Thoracic aorta (tissue), 2 donors: ENCODE results near the gene ERN1. TPM values are rescaled to one million over a fixed set of nuclear protein-coding genes. Genes with fewer than 3 reads are reported as not detected.
"Not testable (repeated sequence)": the region's sequence is repeated elsewhere in the genome, so short reads cannot be mapped to it uniquely, and the experiment has no call there.

ENCODE experiments used
- ATAC-seq: fragments of 150-250 bp; one replicate; pipeline ENCODE4 v1.8.0; 2017; ENCODE audit warnings: low read depth; ENCODE audit not compliant: insufficient number of reproducible peaks, low FRiP score
- DNase-seq: peaks from one replicate; pipeline ENCODE4 v3.0.0-alpha.2; 2020; ENCODE audit warnings: low spot score
- H3K27ac ChIP-seq, 2 donors: fragments of 200-600 bp; sonication (generic); 1 replicate in 1 of 2; 2 replicates in 1 of 2; pipeline ENCODE4 v1.5.1; 2016; ENCODE audit warnings: mild to moderate bottlenecking in 2 of 2, moderate library complexity in 2 of 2
- H3K27me3 ChIP-seq: fragments of 200-600 bp; sonication (generic); replicated peaks from 2 replicates; pipeline ENCODE4 v1.6.0; 2016; ENCODE audit warnings: mild to moderate bottlenecking; ENCODE audit not compliant: insufficient read depth
- H3K36me3 ChIP-seq: fragments of 200-600 bp; sonication (generic); one replicate; pipeline ENCODE4 v1.5.1; 2016
- H3K4me1 ChIP-seq, 2 donors: fragments of 200-600 bp; sonication (generic); 1 replicate in 1 of 2; 2 replicates in 1 of 2; pipeline versions ENCODE4 v1.5.1 to v1.6.0; 2016; ENCODE audit warnings: low read depth in 2 of 2, mild to moderate bottlenecking in 1 of 2; ENCODE audit not compliant: control insufficient read depth in 1 of 2
- H3K4me3 ChIP-seq: fragments of 200-600 bp; sonication (generic); 2 replicates; pipeline ENCODE4 v1.5.1; 2016; ENCODE audit warnings: mild to moderate bottlenecking
- H3K9me3 ChIP-seq: fragments of 200-600 bp; sonication (generic); 2 replicates; pipeline ENCODE4 v1.5.1; 2016
- total RNA-seq, 2 donors: library from RNA; depleted of rRNA; stranded (reverse); fragments of >200 nt; gene quantifications; one replicate each; pipeline versions ENCODE4 v1.1.0 to v1.2.3, GENCODE V29; 2016
- TF ChIP-seq, protein P1 (sequence below): fragments of 200-600 bp; sonication (generic); IDR thresholded peaks from one replicate; pipeline ENCODE4 v1.5.1; 2019; ENCODE audit warnings: antibody characterized with exemption

ERN1 gene
- total RNA-seq: 10 to 100 TPM; 13.0 to 22.7 TPM

DNA sequence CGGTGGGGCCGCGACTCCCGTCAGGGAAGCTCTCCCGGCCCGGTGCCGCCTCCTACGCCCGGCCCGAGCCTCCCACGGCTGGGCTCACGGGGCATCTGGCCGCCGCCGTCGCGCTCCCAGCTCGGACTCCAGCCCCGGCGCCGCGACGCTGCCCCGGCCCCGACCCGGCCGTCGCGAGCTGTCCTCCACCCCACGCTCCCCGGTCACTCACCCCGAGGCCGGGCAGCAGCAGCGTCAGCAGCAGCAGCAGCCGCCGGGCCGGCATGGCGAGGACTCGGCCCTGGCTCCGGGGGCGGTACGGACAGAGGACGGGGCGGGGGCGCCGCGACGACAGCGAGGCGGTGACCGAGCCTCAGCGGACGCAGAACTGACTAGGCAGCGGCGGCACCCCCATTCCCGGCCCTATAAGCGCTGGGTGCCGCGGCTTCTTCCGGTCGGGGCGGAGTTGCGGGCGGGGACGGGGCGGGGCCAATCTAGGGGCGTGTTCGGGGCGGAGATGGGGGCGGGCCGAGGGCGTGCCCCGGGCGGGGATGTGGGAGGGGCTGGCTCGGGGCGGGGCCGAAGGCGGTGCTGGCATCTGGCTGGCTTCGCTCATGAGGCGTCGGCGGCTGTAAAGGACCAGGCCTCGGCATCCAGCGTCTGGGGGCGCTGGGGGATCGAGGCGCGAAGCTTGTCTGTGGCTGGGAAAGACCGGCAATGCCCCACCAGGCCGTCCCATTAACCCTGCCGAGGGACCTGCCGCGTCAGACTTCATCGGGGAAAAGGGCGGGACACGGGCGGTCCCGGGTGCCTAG, at the start of gene ERN1:
TSS of gene ERN1 (minus strand) at position 380 of the 794 bp plus-strand sequence. CDS start at position 265, 115 bp downstream.
- H3K27me3 ChIP-seq: no peaks in the 10 kb centered on the region

DNA sequence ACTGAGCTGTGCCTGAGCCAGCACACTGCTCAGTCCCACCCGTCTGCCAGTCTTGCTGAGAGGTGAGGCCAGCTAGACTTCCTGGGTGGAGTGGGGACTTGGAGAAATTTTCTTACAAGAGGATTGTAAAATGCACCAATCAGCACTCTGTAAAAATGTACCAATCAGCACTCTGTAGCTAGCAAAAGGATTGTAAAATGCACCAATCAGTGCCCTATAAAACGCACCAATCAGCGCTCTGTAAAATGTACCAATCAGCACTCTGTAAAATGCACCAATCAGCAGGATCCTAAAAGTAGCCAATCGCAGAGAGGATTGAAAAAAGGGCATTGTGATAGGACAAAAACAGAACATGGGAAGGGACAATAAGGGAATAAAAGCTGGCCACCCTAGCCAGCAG, 49.1 kb upstream of the ERN1 start:
- not testable (repeated sequence) for H3K36me3 ChIP-seq, H3K27ac ChIP-seq, DNase-seq, ATAC-seq, H3K27me3 ChIP-seq, H3K4me3 ChIP-seq, H3K9me3 ChIP-seq
- peaks cover 48 to 65% of the 10 kb centered on the region in 2 donors for H3K4me1 ChIP-seq

More for the DNA sequence above, at the start of gene ERN1:
- DNase-seq: peak; percentile 80
- H3K4me1 ChIP-seq: peaks cover 11 to 38% of the 10 kb centered on the region in 2 donors
- H3K36me3 ChIP-seq: no peaks in the 10 kb centered on the region
- peak within 1 kb of the TSS; percentile 92 for H3K4me3 ChIP-seq
- TF ChIP-seq, protein P1, sequence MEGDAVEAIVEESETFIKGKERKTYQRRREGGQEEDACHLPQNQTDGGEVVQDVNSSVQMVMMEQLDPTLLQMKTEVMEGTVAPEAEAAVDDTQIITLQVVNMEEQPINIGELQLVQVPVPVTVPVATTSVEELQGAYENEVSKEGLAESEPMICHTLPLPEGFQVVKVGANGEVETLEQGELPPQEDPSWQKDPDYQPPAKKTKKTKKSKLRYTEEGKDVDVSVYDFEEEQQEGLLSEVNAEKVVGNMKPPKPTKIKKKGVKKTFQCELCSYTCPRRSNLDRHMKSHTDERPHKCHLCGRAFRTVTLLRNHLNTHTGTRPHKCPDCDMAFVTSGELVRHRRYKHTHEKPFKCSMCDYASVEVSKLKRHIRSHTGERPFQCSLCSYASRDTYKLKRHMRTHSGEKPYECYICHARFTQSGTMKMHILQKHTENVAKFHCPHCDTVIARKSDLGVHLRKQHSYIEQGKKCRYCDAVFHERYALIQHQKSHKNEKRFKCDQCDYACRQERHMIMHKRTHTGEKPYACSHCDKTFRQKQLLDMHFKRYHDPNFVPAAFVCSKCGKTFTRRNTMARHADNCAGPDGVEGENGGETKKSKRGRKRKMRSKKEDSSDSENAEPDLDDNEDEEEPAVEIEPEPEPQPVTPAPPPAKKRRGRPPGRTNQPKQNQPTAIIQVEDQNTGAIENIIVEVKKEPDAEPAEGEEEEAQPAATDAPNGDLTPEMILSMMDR: no peak
- ATAC-seq: peak; percentile 90
- H3K27ac ChIP-seq: peak within 1 kb of the TSS; percentile 95 to 97
- H3K9me3 ChIP-seq: no peaks in the 10 kb centered on the region

DNA sequence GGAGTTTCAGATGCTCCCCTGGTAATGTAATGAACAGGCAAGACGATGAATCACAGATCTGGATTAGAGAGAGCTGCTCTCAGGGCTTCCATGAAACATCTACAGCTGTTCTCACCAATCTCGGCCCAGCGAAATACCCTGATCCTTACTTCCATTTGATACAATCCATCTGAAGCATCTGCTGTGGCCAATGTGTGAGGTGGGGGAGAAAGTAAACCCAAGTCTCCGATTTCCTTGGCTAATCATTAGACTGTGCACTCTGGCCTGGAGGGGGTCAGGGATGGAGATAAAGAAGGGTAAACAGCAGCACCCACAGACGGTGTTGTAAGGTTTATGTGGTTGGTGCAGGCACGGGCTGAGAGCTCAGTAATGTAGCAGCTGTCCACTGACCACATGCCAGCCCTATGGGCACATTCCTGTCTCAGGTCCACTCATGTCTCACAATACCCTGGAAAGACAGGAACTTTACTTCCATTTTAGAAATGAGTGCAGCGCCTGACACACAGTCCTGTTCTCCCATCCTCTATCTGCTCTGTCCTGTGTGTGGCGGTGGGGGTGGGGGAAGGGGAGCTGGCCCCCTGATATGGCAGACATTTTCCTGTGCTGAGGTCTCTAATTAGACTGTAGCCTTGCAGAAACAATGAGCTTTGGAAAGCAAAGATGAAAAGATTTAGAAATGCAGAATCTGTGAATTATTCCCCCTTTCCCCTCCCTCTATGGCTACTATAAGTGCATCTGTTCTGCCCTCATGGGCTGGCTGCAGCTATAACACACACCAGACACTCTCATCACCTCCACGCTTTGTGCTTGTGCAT, 48.3 kb upstream of the ERN1 start:
- H3K27ac ChIP-seq: peak overlapping the region; percentile 64 to 78
- DNase-seq (no peak), ATAC-seq (no peak)
- H3K4me1 ChIP-seq: peaks cover 48 to 67% of the 10 kb centered on the region in 2 donors
- H3K9me3 ChIP-seq: no peaks in the 10 kb centered on the region
- TF ChIP-seq, protein P1: no peak
- no peak overlapping the region for H3K4me3 ChIP-seq
- H3K36me3 ChIP-seq: no peaks in the 10 kb centered on the region
- no peaks in the 10 kb centered on the region for H3K27me3 ChIP-seq

DNA sequence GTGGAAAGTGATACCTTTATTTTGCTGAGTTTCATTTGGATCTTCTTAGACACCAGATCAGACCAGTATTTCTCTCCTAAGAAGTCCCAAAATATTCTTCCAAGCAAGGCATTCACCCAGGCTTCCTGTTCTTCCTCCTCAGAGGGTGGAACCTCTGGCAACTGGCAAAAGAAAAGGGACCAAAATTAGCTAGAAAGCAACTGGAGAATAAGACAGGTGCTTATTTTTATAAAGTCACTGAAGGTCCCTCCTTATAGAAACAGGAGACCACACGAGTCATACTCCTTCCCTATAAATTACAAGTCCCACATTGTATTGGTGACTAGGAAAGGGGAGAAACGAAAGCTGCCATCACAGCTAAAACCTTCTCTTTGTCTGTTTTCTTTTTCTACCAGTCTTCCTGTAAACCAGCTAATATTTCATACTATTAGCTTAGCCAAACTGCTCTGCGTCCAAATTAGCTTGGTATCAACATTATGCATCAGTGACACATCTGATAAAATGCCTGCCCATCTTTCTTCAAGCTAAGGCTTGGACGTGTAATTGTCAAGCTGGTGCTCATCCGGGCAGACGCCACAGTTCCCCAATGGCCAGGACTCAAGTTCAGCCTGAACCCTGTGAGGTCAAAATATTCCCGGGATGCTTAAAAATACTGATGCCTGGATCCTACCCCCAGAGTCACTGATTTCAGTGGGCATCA, 47.5 kb upstream of the ERN1 start:
- peak overlapping the region; percentile 64 to 78 for H3K27ac ChIP-seq
- no peaks in the 10 kb centered on the region for H3K27me3 ChIP-seq
- H3K4me1 ChIP-seq: peaks cover 48 to 67% of the 10 kb centered on the region in 2 donors
- H3K4me3 ChIP-seq: no peak overlapping the region
- DNase-seq: no peak
- TF ChIP-seq, protein P1: no peak
- H3K36me3 ChIP-seq: no peaks in the 10 kb centered on the region
- H3K9me3 ChIP-seq: no peaks in the 10 kb centered on the region
- no peak for ATAC-seq

DNA sequence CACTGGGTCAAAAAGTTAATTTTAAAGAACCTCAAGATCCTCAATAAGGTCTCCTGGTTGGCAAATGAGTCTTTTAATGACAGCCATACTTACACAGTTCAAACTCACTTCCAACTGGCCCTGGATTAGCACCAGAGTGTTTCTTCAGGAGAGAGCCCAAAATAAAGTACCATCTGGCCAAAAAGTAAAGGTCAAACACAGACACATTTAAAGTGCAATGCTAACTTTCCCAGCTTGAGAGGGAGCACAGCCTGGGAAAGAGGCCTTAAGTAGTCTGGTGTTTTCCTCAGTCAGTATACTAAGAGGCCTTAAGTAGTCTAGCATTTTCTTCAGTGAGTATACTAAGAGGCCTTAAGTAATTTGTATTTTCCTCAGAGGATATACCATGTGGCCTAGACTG, 46.6 kb upstream of the ERN1 start:
- Histone ChIP-seq H3K27ac (peak overlapping the region; percentile 64 to 78), H3K36me3 (no peaks in the 10 kb centered on the region), H3K4me3 (no peak overlapping the region), H3K9me3 (no peaks in the 10 kb centered on the region), H3K4me1 (peaks cover 48 to 67% of the 10 kb centered on the region in 2 donors), H3K27me3 (no peaks in the 10 kb centered on the region)
- DNase-seq: no peak
- TF ChIP-seq, protein P1: no peak
- ATAC-seq: no peak
